Astrocyte (in vitro differentiated cells and primary cell): ENCODE measurements around the gene LIME1.

ENCODE experiments used
- EZH2 ChIP-seq: IDR thresholded peaks from 2 replicates; pipeline ENCODE4 v1.6.1; 2012; ENCODE audit warnings: mild to moderate bottlenecking, low read length, inconsistent platforms; ENCODE audit not compliant: insufficient read depth
- TF ChIP-seq, protein P1 (sequence below): IDR thresholded peaks from 2 replicates; pipeline ENCODE4 v1.5.1; 2011; ENCODE audit warnings: low read depth, mild to moderate bottlenecking, inconsistent platforms, low read length, moderate library complexity; ENCODE audit not compliant: insufficient read depth

GRCh38 chr20:63758152-63758551 is 21.7 kb downstream of the LIME1 start:
- TF ChIP-seq, protein P1, sequence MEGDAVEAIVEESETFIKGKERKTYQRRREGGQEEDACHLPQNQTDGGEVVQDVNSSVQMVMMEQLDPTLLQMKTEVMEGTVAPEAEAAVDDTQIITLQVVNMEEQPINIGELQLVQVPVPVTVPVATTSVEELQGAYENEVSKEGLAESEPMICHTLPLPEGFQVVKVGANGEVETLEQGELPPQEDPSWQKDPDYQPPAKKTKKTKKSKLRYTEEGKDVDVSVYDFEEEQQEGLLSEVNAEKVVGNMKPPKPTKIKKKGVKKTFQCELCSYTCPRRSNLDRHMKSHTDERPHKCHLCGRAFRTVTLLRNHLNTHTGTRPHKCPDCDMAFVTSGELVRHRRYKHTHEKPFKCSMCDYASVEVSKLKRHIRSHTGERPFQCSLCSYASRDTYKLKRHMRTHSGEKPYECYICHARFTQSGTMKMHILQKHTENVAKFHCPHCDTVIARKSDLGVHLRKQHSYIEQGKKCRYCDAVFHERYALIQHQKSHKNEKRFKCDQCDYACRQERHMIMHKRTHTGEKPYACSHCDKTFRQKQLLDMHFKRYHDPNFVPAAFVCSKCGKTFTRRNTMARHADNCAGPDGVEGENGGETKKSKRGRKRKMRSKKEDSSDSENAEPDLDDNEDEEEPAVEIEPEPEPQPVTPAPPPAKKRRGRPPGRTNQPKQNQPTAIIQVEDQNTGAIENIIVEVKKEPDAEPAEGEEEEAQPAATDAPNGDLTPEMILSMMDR, result no peak
- no peak for TF ChIP-seq EZH2
